ENCODE data around the gene CDK5RAP2.

DNA sequence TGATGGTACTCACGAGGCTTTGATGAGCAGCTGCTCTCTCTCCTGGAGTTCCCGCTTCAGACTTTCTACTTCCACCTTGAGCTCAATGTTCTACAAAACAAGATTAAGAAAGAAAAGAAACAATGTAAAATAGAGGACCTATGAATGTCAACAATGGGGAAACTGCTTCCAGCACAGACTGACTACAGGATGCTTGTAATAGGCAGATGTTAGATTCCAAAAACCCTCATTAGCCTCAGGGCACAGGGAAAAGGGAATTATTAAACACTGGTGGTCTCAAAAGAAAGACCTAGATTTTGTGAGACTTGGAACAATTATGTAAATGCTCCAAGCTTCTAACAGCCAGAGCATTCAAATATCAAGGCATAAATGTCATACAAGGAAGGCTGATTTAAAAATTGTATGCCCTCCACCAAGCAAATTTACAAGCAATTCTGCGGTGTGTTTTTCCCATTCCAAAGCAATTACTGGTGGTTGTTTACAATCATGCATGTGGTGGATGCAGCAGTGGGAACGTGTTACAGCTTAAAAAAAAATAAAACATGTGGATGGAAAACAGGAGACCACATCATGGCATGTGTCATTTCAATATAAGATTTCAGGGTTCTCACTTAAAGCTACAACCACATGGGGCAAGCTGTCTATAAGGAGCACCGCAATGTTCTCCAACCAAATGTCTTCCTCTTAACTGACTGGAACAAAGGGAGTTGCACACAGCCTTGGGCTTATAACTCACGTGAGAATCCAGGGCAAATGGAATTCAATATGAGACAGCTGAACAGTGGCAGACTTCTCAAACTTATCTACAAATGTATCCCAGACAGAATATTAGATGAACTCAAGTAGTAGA lies 34.0 kb downstream of the CDK5RAP2 start:
- TF ChIP-seq, protein P1, sequence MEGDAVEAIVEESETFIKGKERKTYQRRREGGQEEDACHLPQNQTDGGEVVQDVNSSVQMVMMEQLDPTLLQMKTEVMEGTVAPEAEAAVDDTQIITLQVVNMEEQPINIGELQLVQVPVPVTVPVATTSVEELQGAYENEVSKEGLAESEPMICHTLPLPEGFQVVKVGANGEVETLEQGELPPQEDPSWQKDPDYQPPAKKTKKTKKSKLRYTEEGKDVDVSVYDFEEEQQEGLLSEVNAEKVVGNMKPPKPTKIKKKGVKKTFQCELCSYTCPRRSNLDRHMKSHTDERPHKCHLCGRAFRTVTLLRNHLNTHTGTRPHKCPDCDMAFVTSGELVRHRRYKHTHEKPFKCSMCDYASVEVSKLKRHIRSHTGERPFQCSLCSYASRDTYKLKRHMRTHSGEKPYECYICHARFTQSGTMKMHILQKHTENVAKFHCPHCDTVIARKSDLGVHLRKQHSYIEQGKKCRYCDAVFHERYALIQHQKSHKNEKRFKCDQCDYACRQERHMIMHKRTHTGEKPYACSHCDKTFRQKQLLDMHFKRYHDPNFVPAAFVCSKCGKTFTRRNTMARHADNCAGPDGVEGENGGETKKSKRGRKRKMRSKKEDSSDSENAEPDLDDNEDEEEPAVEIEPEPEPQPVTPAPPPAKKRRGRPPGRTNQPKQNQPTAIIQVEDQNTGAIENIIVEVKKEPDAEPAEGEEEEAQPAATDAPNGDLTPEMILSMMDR (optimal IDR thresholded peaks at IDR 0.05 in 1 of 3, IDR thresholded peaks at IDR 0.05 in 1 of 3, conservative IDR thresholded peaks at IDR 0.05 in 1 of 3; ENCODE audit: extremely low read depth in 1 of 3, insufficient read depth in 2 of 3, low read length in 3 of 3), result no peak
- no peak for TF ChIP-seq EZH2 (IDR thresholded peaks at IDR 0.05; ENCODE audit: low read length)
